H1 (cell line): ENCODE data around the gene SPTBN1. TPM values are rescaled to one million over a fixed set of nuclear protein-coding genes. Genes with fewer than 3 reads are reported as not detected.

Experiments used
- CTCF ChIA-PET: fragments of 300-600 bp; sonication (Branson Sonifier 250); formaldehyde crosslinking; loops from one replicate; lab custom pipeline; 2021; ENCODE audit not compliant: partially characterized antibody; lab: Charles Lee
- POLR2A ChIA-PET: fragments of 300-600 bp; sonication (Branson Sonifier 250); formaldehyde crosslinking; loops from one replicate; lab custom pipeline; 2021; ENCODE audit warnings: inconsistent platforms; ENCODE audit not compliant: partially characterized antibody; lab: Charles Lee
- DNase-seq, 2 experiments: peaks; one replicate each; pipeline versions ENCODE4 v3.0.0 to v3.0.0-alpha.2; 2010 to 2022; ENCODE audit warnings: low spot score in 2 of 2, low read depth in 1 of 2, mixed read lengths in 1 of 2
- FAIRE-seq: peaks from 2 replicates; lab custom pipeline; 2011; peaks lifted over from hg19 to GRCh38; lab: Jason Lieb, UNC
- H2AFZ ChIP-seq: 2 replicates; pipeline ENCODE4 v1.8.1; 2012; ENCODE audit warnings: low read length, inconsistent platforms
- H2AK5ac ChIP-seq: 2 replicates; pipeline ENCODE4 v1.6.1; 2013; ENCODE audit warnings: low read depth, low read length
- H2BK120ac ChIP-seq: replicated peaks from 2 replicates; pipeline ENCODE3; 2013; ENCODE audit warnings: low read depth, low read length, inconsistent platforms
- H2BK12ac ChIP-seq: 2 replicates; pipeline ENCODE4 v1.6.1; 2013; ENCODE audit warnings: low read depth, low read length
- H2BK15ac ChIP-seq: 2 replicates; pipeline ENCODE4 v1.6.1; 2013; ENCODE audit warnings: low read length
- H2BK20ac ChIP-seq: 2 replicates; pipeline ENCODE4 v1.6.1; 2013; ENCODE audit warnings: low read length
- H2BK5ac ChIP-seq: 2 replicates; pipeline ENCODE4 v1.6.1; 2013; ENCODE audit warnings: low read depth, low read length
- H3K14ac ChIP-seq: 2 replicates; pipeline ENCODE4 v1.6.1; 2013; ENCODE audit warnings: inconsistent platforms; ENCODE audit not compliant: insufficient read length
- H3K18ac ChIP-seq: 2 replicates; pipeline ENCODE4 v1.6.1; 2013; ENCODE audit warnings: low read length; ENCODE audit errors: extremely low read depth
- H3K23ac ChIP-seq: 2 replicates; pipeline ENCODE4 v1.6.1; 2013; ENCODE audit warnings: inconsistent platforms; ENCODE audit not compliant: insufficient read length
- H3K23me2 ChIP-seq: 2 replicates; pipeline ENCODE4 v1.6.1; 2013; ENCODE audit warnings: low read depth, low read length
- H3K27ac ChIP-seq: 2 replicates; pipeline ENCODE4 v1.6.1; 2011; ENCODE audit warnings: low read depth, low read length, inconsistent platforms
- H3K27me3 ChIP-seq, 4 experiments: replicated peaks in 1 of 4; 1 replicate in 1 of 4; 2 replicates in 3 of 4; pipeline versions ENCODE4 v1.6.1 to v1.8.1; 2011 to 2013; ENCODE audit warnings: low read length in 3 of 4, mild to moderate bottlenecking in 3 of 4, inconsistent platforms in 2 of 4, mixed read lengths in 2 of 4, moderate library complexity in 1 of 4; ENCODE audit not compliant: control insufficient read depth in 3 of 4, insufficient read depth in 3 of 4; ENCODE audit errors: extremely low read depth in 1 of 4
- H3K36me3 ChIP-seq, 4 experiments: 2 replicates each; pipeline versions ENCODE4 v1.6.1 to v1.8.1; 2011 to 2013; ENCODE audit warnings: mild to moderate bottlenecking in 4 of 4, low read length in 3 of 4, moderate library complexity in 2 of 4, control low read depth in 1 of 4, inconsistent platforms in 1 of 4; ENCODE audit not compliant: insufficient read depth in 4 of 4, control insufficient read depth in 2 of 4
- H3K4ac ChIP-seq: replicated peaks from 2 replicates; pipeline ENCODE3; 2013; ENCODE audit warnings: low read length, low read depth, mixed read lengths, inconsistent platforms; ENCODE audit not compliant: insufficient read length
- H3K4me1 ChIP-seq, 4 experiments: replicated peaks in 1 of 4; 1 replicate in 1 of 4; 2 replicates in 3 of 4; pipeline versions ENCODE4 v1.6.1 to v1.8.1; 2011 to 2013; ENCODE audit warnings: low read length in 3 of 4, inconsistent platforms in 2 of 4, mixed read lengths in 1 of 4; ENCODE audit not compliant: insufficient read depth in 4 of 4, control insufficient read depth in 3 of 4
- H3K4me2 ChIP-seq, 2 experiments: 2 replicates each; pipeline versions ENCODE4 v1.6.1 to v1.8.1; 2011 to 2013; ENCODE audit warnings: low read depth in 2 of 2, low read length in 2 of 2, control low read depth in 1 of 2, inconsistent platforms in 1 of 2, mild to moderate bottlenecking in 1 of 2; ENCODE audit not compliant: insufficient read depth in 1 of 2
- H3K4me3 ChIP-seq, 4 experiments: fragments of 200-600, 300-600 bp in 1 of 4; sonication (generic), shearing (Covaris generic), sonication (Bioruptor Twin) in 1 of 4; 2 replicates each; pipeline versions ENCODE4 v1.5.1 to v1.8.1; 2011 to 2016; ENCODE audit warnings: low read length in 4 of 4, low read depth in 3 of 4, control low read depth in 2 of 4, inconsistent platforms in 2 of 4, mild to moderate bottlenecking in 2 of 4, mixed read lengths in 1 of 4, moderate library complexity in 1 of 4; ENCODE audit not compliant: insufficient read depth in 2 of 4; ENCODE audit errors: extremely low read depth in 1 of 4
- H3K56ac ChIP-seq: replicated peaks from 2 replicates; pipeline ENCODE3; 2013; ENCODE audit warnings: low read depth, mild to moderate bottlenecking, mixed read lengths, low read length, inconsistent platforms; ENCODE audit not compliant: insufficient read length
- H3K79me1 ChIP-seq: 2 replicates; pipeline ENCODE4 v1.6.1; 2013; ENCODE audit warnings: low read depth, low read length, control low read depth
- H3K79me2 ChIP-seq, 2 experiments: 2 replicates each; pipeline versions ENCODE4 v1.6.1 to v1.8.1; 2012 to 2013; ENCODE audit warnings: low read length in 2 of 2, mild to moderate bottlenecking in 2 of 2, inconsistent platforms in 1 of 2; ENCODE audit not compliant: insufficient read depth in 2 of 2, control insufficient read depth in 1 of 2
- H3K9ac ChIP-seq, 4 experiments: replicated peaks in 1 of 4; 1 replicate in 1 of 4; 2 replicates in 3 of 4; pipeline versions ENCODE4 v1.6.1 to v1.8.1; 2011 to 2013; ENCODE audit warnings: low read depth in 3 of 4, low read length in 3 of 4, control low read depth in 2 of 4, mild to moderate bottlenecking in 2 of 4, moderate library complexity in 2 of 4, inconsistent platforms in 1 of 4; ENCODE audit errors: extremely low read depth in 1 of 4
- H3K9me3 ChIP-seq, 2 experiments: 2 replicates each; pipeline versions ENCODE4 v1.6.1 to v1.8.1; 2012 to 2013; ENCODE audit warnings: mild to moderate bottlenecking in 2 of 2, moderate library complexity in 2 of 2, control low read depth in 1 of 2, inconsistent platforms in 1 of 2, low read depth in 1 of 2, low read length in 1 of 2, mixed read lengths in 1 of 2; ENCODE audit not compliant: insufficient read depth in 2 of 2
- H4K20me1 ChIP-seq, 2 experiments: replicated peaks in 1 of 2; 2 replicates each; pipeline versions ENCODE3 to v1.8.1; 2011 to 2013; ENCODE audit warnings: inconsistent platforms in 2 of 2, low read length in 2 of 2, mild to moderate bottlenecking in 1 of 2; ENCODE audit not compliant: insufficient read depth in 2 of 2, control insufficient read depth in 1 of 2
- H4K5ac ChIP-seq: 2 replicates; pipeline ENCODE4 v1.6.1; 2013; ENCODE audit warnings: low read length, low read depth, mixed read lengths, inconsistent platforms; ENCODE audit not compliant: insufficient read length
- H4K8ac ChIP-seq: 2 replicates; pipeline ENCODE4 v1.8.0; 2013; ENCODE audit warnings: mild to moderate bottlenecking, moderate library complexity, low read length, inconsistent platforms; ENCODE audit not compliant: insufficient read depth; ENCODE audit errors: extremely low read depth
- H4K91ac ChIP-seq: replicated peaks from 2 replicates; pipeline ENCODE3; 2013; ENCODE audit warnings: low read length, mixed read lengths, inconsistent platforms; ENCODE audit not compliant: insufficient read length
- CEBPB ChIP-seq: IDR thresholded peaks from 2 replicates; pipeline ENCODE4 v1.6.1; 2012; ENCODE audit warnings: low read depth, low read length
- CTBP2 ChIP-seq: IDR thresholded peaks from 2 replicates; pipeline ENCODE4 v1.7.0; 2011; ENCODE audit warnings: borderline replicate concordance, mild to moderate bottlenecking, moderate library complexity, mixed read lengths, low read length; ENCODE audit not compliant: insufficient read depth, insufficient read length
- JUND ChIP-seq: IDR thresholded peaks from 2 replicates; pipeline ENCODE4 v1.6.1; 2011; ENCODE audit warnings: mild to moderate bottlenecking, improper control_type of control experiment, low read length
- KDM4A ChIP-seq: IDR thresholded peaks from one replicate; pipeline ENCODE4 v1.7.1; 2012; ENCODE audit warnings: low read depth, mild to moderate bottlenecking, moderate library complexity, low read length, inconsistent platforms; ENCODE audit not compliant: severe bottlenecking
- POLR2A ChIP-seq, 2 experiments: IDR thresholded peaks; 1 replicate in 1 of 2; 2 replicates in 1 of 2; pipeline ENCODE4 v1.6.1; 2011; ENCODE audit warnings: low read depth in 2 of 2, low read length in 2 of 2, mild to moderate bottlenecking in 2 of 2; ENCODE audit errors: control extremely low read depth in 1 of 2
- RBBP5 ChIP-seq: IDR thresholded peaks from 2 replicates; pipeline ENCODE4 v1.7.1; 2012; ENCODE audit warnings: low read depth, mild to moderate bottlenecking, inconsistent platforms, low read length, moderate library complexity, borderline replicate concordance
- SIRT6 ChIP-seq: IDR thresholded peaks from one replicate; pipeline ENCODE4 v1.7.1; 2012; ENCODE audit warnings: low read length, inconsistent platforms
- SIX5 ChIP-seq: IDR thresholded peaks from 2 replicates; pipeline ENCODE4 v1.6.1; 2011; ENCODE audit warnings: mild to moderate bottlenecking, low read depth, low read length
- SRF ChIP-seq: IDR thresholded peaks from 2 replicates; pipeline ENCODE4 v1.6.1; 2011; ENCODE audit warnings: mild to moderate bottlenecking, low read depth, low read length, moderate library complexity
- TAF1 ChIP-seq: IDR thresholded peaks from 2 replicates; pipeline ENCODE4 v1.6.1; 2011; ENCODE audit warnings: mild to moderate bottlenecking, low read depth, low read length
- TEAD4 ChIP-seq: IDR thresholded peaks from 2 replicates; pipeline ENCODE4 v1.6.1; 2012; ENCODE audit warnings: low read depth, low read length, inconsistent platforms, mixed read lengths
- WGBS, 2 experiments: shearing (Covaris generic) in 1 of 2; methylation state at CpG; one replicate each; pipeline versions ENCODE4 v1.1.6 to v1.1.7; 2013 to 2015; ENCODE audit warnings: low lambda C conversion rate in 2 of 2, mixed read lengths in 2 of 2, inconsistent platforms in 1 of 2, low coverage in 1 of 2, missing lambda C conversion rate in 1 of 2; ENCODE audit not compliant: insufficient replicate concordance in 2 of 2, insufficient coverage in 1 of 2, insufficient read length in 1 of 2; ENCODE audit errors: extremely low coverage in 1 of 2, missing lambda C conversion rate in 1 of 2; 5-methylcytosine and 5-hydroxymethylcytosine counted together
- polyA plus RNA-seq, 7 experiments: library from polyadenylated mRNA; depleted of rRNA in 3 of 7; stranded (reverse) in 5 of 7; unstranded in 2 of 7; fragments of >200 nt in 5 of 7; fragments of 200-250 nt in 2 of 7; gene quantifications; 1 replicate in 5 of 7; 2 replicates in 1 of 7; 4 replicates in 1 of 7; pipeline versions ENCODE4 v1.2.1 to v1.2.3, GENCODE V29; 2011 to 2013; ENCODE audit warnings: missing spikeins in 2 of 7, mixed read lengths in 2 of 7
- total RNA-seq: library from RNA; stranded (reverse); fragmentation: NEBNext Ultra II Directional; extraction: Animal tissue kit (Norgen Biotek cat#: 25700); gene quantifications from 2 replicates; pipeline ENCODE4 v1.2.1, GENCODE V29; 2021
- TF ChIP-seq, protein P1 (sequence below): IDR thresholded peaks from 2 replicates; pipeline ENCODE4 v1.6.1; 2011; ENCODE audit warnings: low read length, improper control_type of control experiment

SPTBN1 gene
- total and polyA plus RNA-seq, 2 of the 8 experiments (the other 6 are each of a cell fraction or from before 2014, with no cell fraction given), result 31.8 to 180 TPM

GRCh38 chr2:54456612-54457322, 640 bp downstream of the SPTBN1 start:
- Histone ChIP-seq H3K9ac (peak overlapping the region in 3 of 4 experiments; percentile 13 to 71 (median 35); a peak in 4 of 7 replicates), H3K56ac (no peak overlapping the region), H2BK12ac (no peak overlapping the region), H2BK20ac (no peak overlapping the region), H2BK5ac (no peak overlapping the region), H3K4me3 (peak overlapping the region; percentile 70 to 79 (median 76)), H3K4me1 (peaks cover 0 to 4% (median under 1%) of the 10 kb centered on the region in 4 experiments; a peak in 1 of 7 replicates), H4K8ac (no peak overlapping the region), H2BK15ac (no peak overlapping the region), H4K20me1 (peaks cover 2 to 3% of the 10 kb centered on the region in 2 experiments), H3K4ac (no peak overlapping the region), H4K5ac (no peak overlapping the region), H3K27me3 (no peaks in the 10 kb centered on the region; a peak in 1 of 7 replicates), H3K4me2 (peak overlapping the region; percentile 80 to 87), H4K91ac (no peak overlapping the region), H3K23me2 (peaks cover 15% of the 10 kb centered on the region), H3K36me3 (no peaks in the 10 kb centered on the region), H3K27ac (no peak overlapping the region), H3K18ac (no peak overlapping the region), H3K79me2 (peaks cover 2 to 33% of the 10 kb centered on the region in 2 experiments; a peak in 3 of 4 replicates), H2AK5ac (no peak overlapping the region), H3K14ac (no peak overlapping the region), H2BK120ac (no peak overlapping the region), H2AFZ (peak overlapping the region; percentile 63; the same call in 1 of the 2 replicates), H3K9me3 (no peaks in the 10 kb centered on the region), H3K79me1 (no peaks in the 10 kb centered on the region), H3K23ac (no peak overlapping the region)
- peak in 1 of 2 experiments; percentile 59 for DNase-seq
- no peak for FAIRE-seq
- ChIA-PET CTCF (interaction anchor here (1.7 kb wide), 1 partner anchor 41 kb away, joined by 4 read pairs; no protein-coding TSS in a partner anchor), POLR2A (interaction anchor here (1.1 kb wide), 1 partner anchor 101 kb away, joined by 4 read pairs; no protein-coding TSS in a partner anchor)
- 2% methylated on average over 11 of the region's 87 CpGs; no CpG with 5 or more reads in 1 of the 2 experiments for WGBS, 2 experiments
- TF ChIP-seq CTBP2 (no peak), SRF (no peak), SIRT6 (no peak), TEAD4 (no peak), POLR2A (IDR thresholded peaks at IDR 0.05; ENCODE audit: control extremely low read depth in 1 of 2, low read depth in 2 of 2, low read length in 2 of 2) (no peak; a peak in 1 of 3 replicates), TAF1 (peak; percentile 24; the same call in 1 of the 2 replicates), SIX5 (no peak), KDM4A (peak; percentile 94), RBBP5 (peak; percentile 82), JUND (no peak), CEBPB (no peak)
- TF ChIP-seq, protein P1, sequence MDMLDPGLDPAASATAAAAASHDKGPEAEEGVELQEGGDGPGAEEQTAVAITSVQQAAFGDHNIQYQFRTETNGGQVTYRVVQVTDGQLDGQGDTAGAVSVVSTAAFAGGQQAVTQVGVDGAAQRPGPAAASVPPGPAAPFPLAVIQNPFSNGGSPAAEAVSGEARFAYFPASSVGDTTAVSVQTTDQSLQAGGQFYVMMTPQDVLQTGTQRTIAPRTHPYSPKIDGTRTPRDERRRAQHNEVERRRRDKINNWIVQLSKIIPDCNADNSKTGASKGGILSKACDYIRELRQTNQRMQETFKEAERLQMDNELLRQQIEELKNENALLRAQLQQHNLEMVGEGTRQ, result no peak
